GM13977 (cell line): ENCODE measurements around the gene PDILT.
"Not testable (repeated sequence)": the region's sequence is repeated elsewhere in the genome, so short reads cannot be mapped to it uniquely, and the experiment has no call there.

Source experiments
- DNase-seq: peaks from one replicate; pipeline ENCODE4 v3.0.0; 2012; ENCODE audit warnings: low spot score
- CTCF ChIP-seq: IDR thresholded peaks from 2 replicates; pipeline ENCODE4 v1.5.1; 2012; ENCODE audit warnings: mild to moderate bottlenecking, control low read depth; ENCODE audit not compliant: insufficient read depth; ENCODE audit errors: extremely low read depth, missing control alignments
- in situ Hi-C: fragments of 300-500 bp; cut with MboI; formaldehyde crosslinking; loops from one replicate; pipeline ENCODE4 v1.12.0; 2022; ENCODE audit warnings: low sequenced_read_pairs, low pct_unique_long_range_greater_than_20kb, mixed read lengths, inconsistent platforms; ENCODE audit not compliant: unreplicated experiment

PDILT gene

GRCh38 chr16:20326321-20326720 is 78.2 kb downstream of the PDILT start:
- in situ Hi-C loops, result no loop called here
- no peak for DNase-seq
- TF ChIP-seq CTCF, result no peak

- no peak for TF ChIP-seq CTCF
These were observed 79.5 kb downstream of the PDILT start for GRCh38 chr16:20325005-20325404.

GRCh38 chr16:20323591-20324117 is 80.9 kb downstream of the PDILT start:
- DNase-seq, result no peak
- in situ Hi-C loops, result no loop called here
- TF ChIP-seq CTCF, result no peak

More at GRCh38 chr16:20325005-20325404, 79.5 kb downstream of the PDILT start:
- in situ Hi-C loops, result no loop called here
- no peak for DNase-seq

- in situ Hi-C loops, result no loop called here
- DNase-seq, result no peak
- TF ChIP-seq CTCF, result no peak
These were observed 81.8 kb downstream of the PDILT start for GRCh38 chr16:20322696-20323095.

- in situ Hi-C loops, result no loop called here
- TF ChIP-seq CTCF, result no peak
- no peak for DNase-seq
These were observed 82.9 kb downstream of the PDILT start for GRCh38 chr16:20321671-20322070.

- in situ Hi-C loops, DNase-seq: not testable (repeated sequence)
These were observed 83.5 kb downstream of the PDILT start for GRCh38 chr16:20321051-20321450.

GRCh38 chr16:20320592-20320991 is 83.9 kb downstream of the PDILT start:
- in situ Hi-C loops, result no loop called here
- no peak for DNase-seq
- no peak for TF ChIP-seq CTCF
